DND-41 (cell line): ENCODE data around the gene PLCXD3.

Experiments used
- EZH2 ChIP-seq: IDR thresholded peaks from 3 replicates; pipeline ENCODE4 v1.6.1; 2012; ENCODE audit warnings: borderline replicate concordance, low read depth, mild to moderate bottlenecking, moderate library complexity, low read length, inconsistent platforms; ENCODE audit not compliant: severe bottlenecking
- TF ChIP-seq, protein P1 (sequence below): IDR thresholded peaks from 2 replicates; pipeline ENCODE4 v1.5.1; 2012; ENCODE audit warnings: borderline replicate concordance, low read length, moderate library complexity, mild to moderate bottlenecking; ENCODE audit not compliant: poor library complexity, severe bottlenecking; ENCODE audit errors: extremely low read depth

DNA sequence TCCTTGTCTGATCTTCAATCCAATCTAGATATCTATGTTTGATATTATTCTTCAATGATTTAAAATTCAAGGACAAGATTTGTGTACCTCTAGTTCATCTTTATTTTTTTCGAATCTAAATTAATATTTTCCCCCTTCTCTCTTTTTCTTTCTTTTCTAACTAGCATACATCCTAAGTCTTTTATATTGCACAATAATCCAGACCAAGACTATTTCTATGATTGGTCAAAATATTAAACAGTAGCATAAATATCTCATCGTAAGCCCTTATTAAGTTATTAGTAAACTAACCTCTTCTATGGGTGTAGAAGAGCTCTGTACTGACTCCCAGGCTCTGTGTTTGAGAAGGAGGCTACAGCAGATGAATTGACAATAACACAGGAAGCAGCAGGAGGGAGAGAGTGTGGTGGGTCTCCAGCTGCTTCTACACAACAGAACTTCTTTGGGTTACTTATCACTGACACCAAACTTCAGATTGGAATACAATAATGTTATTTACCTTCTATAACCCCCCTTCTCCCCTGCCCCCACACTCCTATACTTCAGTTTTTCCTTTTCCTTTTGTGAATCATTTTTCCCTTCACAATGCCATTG, 11.9 kb upstream of the PLCXD3 start:
- TF ChIP-seq, protein P1, sequence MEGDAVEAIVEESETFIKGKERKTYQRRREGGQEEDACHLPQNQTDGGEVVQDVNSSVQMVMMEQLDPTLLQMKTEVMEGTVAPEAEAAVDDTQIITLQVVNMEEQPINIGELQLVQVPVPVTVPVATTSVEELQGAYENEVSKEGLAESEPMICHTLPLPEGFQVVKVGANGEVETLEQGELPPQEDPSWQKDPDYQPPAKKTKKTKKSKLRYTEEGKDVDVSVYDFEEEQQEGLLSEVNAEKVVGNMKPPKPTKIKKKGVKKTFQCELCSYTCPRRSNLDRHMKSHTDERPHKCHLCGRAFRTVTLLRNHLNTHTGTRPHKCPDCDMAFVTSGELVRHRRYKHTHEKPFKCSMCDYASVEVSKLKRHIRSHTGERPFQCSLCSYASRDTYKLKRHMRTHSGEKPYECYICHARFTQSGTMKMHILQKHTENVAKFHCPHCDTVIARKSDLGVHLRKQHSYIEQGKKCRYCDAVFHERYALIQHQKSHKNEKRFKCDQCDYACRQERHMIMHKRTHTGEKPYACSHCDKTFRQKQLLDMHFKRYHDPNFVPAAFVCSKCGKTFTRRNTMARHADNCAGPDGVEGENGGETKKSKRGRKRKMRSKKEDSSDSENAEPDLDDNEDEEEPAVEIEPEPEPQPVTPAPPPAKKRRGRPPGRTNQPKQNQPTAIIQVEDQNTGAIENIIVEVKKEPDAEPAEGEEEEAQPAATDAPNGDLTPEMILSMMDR: no peak
- TF ChIP-seq EZH2: no peak
